HCT116 (cell line): ENCODE data around the gene SPOP. TPM values are rescaled to one million over a fixed set of nuclear protein-coding genes. Genes with fewer than 3 reads are reported as not detected.

ENCODE experiments used
- ATAC-seq: fragments of 200-7000 bp; cut with Tn5 transposase; 2 replicates; pipeline ENCODE4 v1.9.1; 2020; ENCODE audit warnings: mild to moderate bottlenecking, moderate library complexity
- BruUV-seq: library from RNA; stranded (reverse); fragments of 400-500 nt; replicated peaks from 2 replicates; lab custom pipeline; 2021; lab: Mats Ljungman, UMichigan
- CTCF ChIA-PET: fragments of 300-600 bp; sonication (Branson Sonifier 250); formaldehyde crosslinking; loops from one replicate; lab custom pipeline; 2021; ENCODE audit warnings: antibody characterized with exemption; lab: Charles Lee
- POLR2A ChIA-PET: fragments of 300-600, 350-600 bp; sonication (Branson Sonifier 250); formaldehyde crosslinking; loops from one replicate; lab custom pipeline; 2021; ENCODE audit warnings: antibody characterized with exemption; lab: Charles Lee
- RAD21 ChIA-PET, 2 experiments: fragments of 300-600 bp; sonication (Branson Sonifier 250); formaldehyde crosslinking; loops; one replicate each; lab custom pipeline; 2023; ENCODE audit warnings: low total read pairs in 2 of 2; ENCODE audit not compliant: uncharacterized antibody in 2 of 2, unreplicated experiment in 2 of 2, low non-redundant PET in 1 of 2; lab: Charles Lee
- DNase-seq: peaks from one replicate; pipeline ENCODE4 v3.0.0-alpha.2; 2010; ENCODE audit warnings: low read depth, low spot score
- H2AFZ ChIP-seq: fragments of 200-600 bp; shearing (Covaris generic), sonication (generic); 2 replicates; pipeline ENCODE4 v1.6.1; 2017; ENCODE audit warnings: low read depth, mixed run types, mixed read lengths, antibody characterized with exemption, low read length; ENCODE audit not compliant: poor library complexity, severe bottlenecking
- H3K27ac ChIP-seq: 2 replicates; pipeline ENCODE4 v1.5.1; 2012; ENCODE audit warnings: low read depth, low read length
- H3K27me3 ChIP-seq: fragments of 200-600 bp; sonication (generic); 2 replicates; pipeline ENCODE4 v1.6.1; 2016; ENCODE audit warnings: mixed run types, low read length, mixed read lengths; ENCODE audit not compliant: insufficient read depth
- H3K36me3 ChIP-seq, 2 experiments: fragments of 200-500 bp in 1 of 2; fragments of 200-600 bp in 1 of 2; sonication (Bioruptor generic) in 1 of 2; sonication (generic) in 1 of 2; 2 replicates each; pipeline versions ENCODE4 v1.5.1 to v1.6.1; 2014 to 2016; ENCODE audit warnings: low read length in 2 of 2, inconsistent platforms in 1 of 2, mixed read lengths in 1 of 2, mixed run types in 1 of 2; ENCODE audit not compliant: insufficient read depth in 2 of 2, control insufficient read depth in 1 of 2
- H3K4me1 ChIP-seq, 2 experiments: fragments of 200-600 bp in 1 of 2; sonication (generic) in 1 of 2; 2 replicates each; pipeline versions ENCODE4 v1.5.1 to v1.6.1; 2012 to 2017; ENCODE audit warnings: low read length in 2 of 2, inconsistent platforms in 1 of 2, mild to moderate bottlenecking in 1 of 2, mixed read lengths in 1 of 2, mixed run types in 1 of 2, moderate library complexity in 1 of 2; ENCODE audit not compliant: insufficient read depth in 2 of 2, control insufficient read depth in 1 of 2
- H3K4me2 ChIP-seq: fragments of 200-600 bp; sonication (generic); 2 replicates; pipeline ENCODE4 v1.6.1; 2017; ENCODE audit warnings: mixed run types, low read length, mixed read lengths
- H3K4me3 ChIP-seq, 2 experiments: fragments of 200-600 bp in 1 of 2; sonication (generic) in 1 of 2; replicated peaks in 1 of 2; 2 replicates each; pipeline ENCODE4 v1.5.1; 2011 to 2016; ENCODE audit warnings: low read length in 2 of 2, control low read depth in 1 of 2, low read depth in 1 of 2, mild to moderate bottlenecking in 1 of 2, mixed read lengths in 1 of 2, mixed run types in 1 of 2
- H3K79me2 ChIP-seq: fragments of 200-600 bp; sonication (generic); 2 replicates; pipeline ENCODE4 v1.6.1; 2017; ENCODE audit warnings: mild to moderate bottlenecking, mixed run types, low read length, moderate library complexity, mixed read lengths; ENCODE audit not compliant: insufficient read depth
- H3K9ac ChIP-seq: fragments of 200-600 bp; sonication (generic); 2 replicates; pipeline ENCODE4 v1.6.1; 2016; ENCODE audit warnings: low read length, mixed read lengths
- H3K9me2 ChIP-seq: fragments of 200-600 bp; sonication (generic), shearing (Covaris generic); 2 replicates; pipeline ENCODE4 v1.6.1; 2017; ENCODE audit warnings: mixed run types, mild to moderate bottlenecking, moderate library complexity; ENCODE audit not compliant: insufficient read depth
- H3K9me3 ChIP-seq, 2 experiments: fragments of 200-500 bp in 1 of 2; fragments of 200-600 bp in 1 of 2; sonication (Bioruptor generic) in 1 of 2; sonication (generic) in 1 of 2; 2 replicates each; pipeline ENCODE4 v1.6.1; 2014 to 2017; ENCODE audit warnings: low read length in 2 of 2, mixed read lengths in 2 of 2, inconsistent platforms in 1 of 2, low read depth in 1 of 2, mild to moderate bottlenecking in 1 of 2, mixed run types in 1 of 2, moderate library complexity in 1 of 2; ENCODE audit not compliant: control insufficient read depth in 1 of 2, insufficient read depth in 1 of 2
- H4K20me1 ChIP-seq: fragments of 200-600 bp; sonication (generic), shearing (Covaris generic); 2 replicates; pipeline ENCODE4 v1.6.1; 2017; ENCODE audit warnings: mixed run types, mild to moderate bottlenecking, moderate library complexity; ENCODE audit not compliant: insufficient read depth
- ATF3 ChIP-seq: IDR thresholded peaks from 2 replicates; pipeline ENCODE4 v1.6.1; 2012
- CTCF ChIP-seq, 3 experiments: fragments of 200-600 bp in 1 of 3; sonication (generic) in 1 of 3; IDR thresholded peaks in 2 of 3; conservative IDR thresholded peaks in 1 of 3; 2 replicates each; pipeline ENCODE4 v1.5.1; 2012 to 2017; ENCODE audit warnings: low read depth in 2 of 3, low read length in 2 of 3, antibody characterized with exemption in 1 of 3, borderline replicate concordance in 1 of 3, control low read depth in 1 of 3, mild to moderate bottlenecking in 1 of 3, mixed read lengths in 1 of 3, mixed run types in 1 of 3, moderate library complexity in 1 of 3; ENCODE audit not compliant: insufficient read depth in 1 of 3
- EGR1 ChIP-seq: IDR thresholded peaks from 2 replicates; pipeline ENCODE4 v1.6.1; 2012; ENCODE audit warnings: low read depth
- EZH2 ChIP-seq: fragments of 200-600 bp; sonication (generic); IDR thresholded peaks from 2 replicates; pipeline ENCODE4 v1.6.1; 2017; ENCODE audit warnings: antibody characterized with exemption, mixed run types
- EZH2phosphoT487 ChIP-seq: fragments of 200-600 bp; IDR thresholded peaks from 2 replicates; pipeline ENCODE4 v1.6.1; 2018; ENCODE audit warnings: antibody characterized with exemption, borderline replicate concordance
- FOSL1 ChIP-seq: IDR thresholded peaks from 2 replicates; pipeline ENCODE4 v1.6.1; 2012; ENCODE audit warnings: low read depth
- JUND ChIP-seq: IDR thresholded peaks from 2 replicates; pipeline ENCODE4 v1.6.1; 2012
- MAX ChIP-seq: IDR thresholded peaks from 2 replicates; pipeline ENCODE4 v1.6.1; 2012
- POLR2A ChIP-seq: IDR thresholded peaks from 2 replicates; pipeline ENCODE4 v1.7.0; 2011; ENCODE audit warnings: borderline replicate concordance; ENCODE audit not compliant: insufficient read depth, insufficient read length; ENCODE audit errors: extremely low read depth
- RAD21 ChIP-seq: IDR thresholded peaks from 2 replicates; pipeline ENCODE4 v1.6.1; 2012; ENCODE audit warnings: low read depth, mild to moderate bottlenecking
- REST ChIP-seq: IDR thresholded peaks from 2 replicates; pipeline ENCODE4 v1.6.1; 2012; ENCODE audit warnings: low read depth
- SIN3A ChIP-seq: IDR thresholded peaks from 2 replicates; pipeline ENCODE4 v1.6.1; 2012; ENCODE audit warnings: low read depth
- SP1 ChIP-seq: IDR thresholded peaks from 2 replicates; pipeline ENCODE4 v1.6.1; 2012; ENCODE audit warnings: low read depth
- SRF ChIP-seq: IDR thresholded peaks from 2 replicates; pipeline ENCODE4 v1.6.1; 2012; ENCODE audit warnings: low read depth
- YY1 ChIP-seq: IDR thresholded peaks from 2 replicates; pipeline ENCODE4 v1.6.1; 2011; ENCODE audit warnings: low read length, low read depth, moderate library complexity, mild to moderate bottlenecking; ENCODE audit not compliant: insufficient replicate concordance; ENCODE audit errors: extremely low read depth
- ZFX ChIP-seq: fragments of 450-650 bp; IDR thresholded peaks from 2 replicates; pipeline ENCODE4 v1.6.1; 2017
- ZNF274 ChIP-seq: fragments of 200-500 bp; sonication (Bioruptor generic); IDR thresholded peaks from 2 replicates; pipeline ENCODE4 v1.6.1; 2014; ENCODE audit warnings: mild to moderate bottlenecking, low read depth, low read length, inconsistent platforms
- intact Hi-C: fragments of 100-400 bp; cut with micrococcal nuclease; formaldehyde crosslinking; loops from 2 replicates; pipeline ENCODE4 v1.10.0; 2022
- total RNA-seq: library from RNA; stranded (reverse); gene quantifications from one replicate; pipeline ENCODE4 v1.2.1, GENCODE V29; 2021; ENCODE audit not compliant: unreplicated experiment

SPOP gene
- total RNA-seq, 1 experiment from 2014 or later, result 85.1 TPM

GRCh38 chr17:49632201-49632600 lies 45.7 kb downstream of the SPOP start:
- Histone ChIP-seq H3K9ac (no peak overlapping the region), H3K79me2 (peaks cover 82% of the 10 kb centered on the region), H3K4me2 (no peak overlapping the region), H3K9me3 (no peaks in the 10 kb centered on the region), H3K36me3 (no peaks in the 10 kb centered on the region), H4K20me1 (no peaks in the 10 kb centered on the region), H3K27me3 (no peaks in the 10 kb centered on the region), H2AFZ (no peak overlapping the region), H3K4me3 (no peak overlapping the region), H3K27ac (no peak overlapping the region), H3K9me2 (no peaks in the 10 kb centered on the region), H3K4me1 (peaks cover 10 to 12% of the 10 kb centered on the region in 2 experiments; a peak in 3 of 4 replicates)
- CTCF ChIA-PET, result no interaction called here
- BruUV-seq, result no TSS peak
- TF ChIP-seq JUND (no peak), EZH2phosphoT487 (no peak), SRF (no peak), ZFX (no peak), REST (no peak), SIN3A (no peak), POLR2A (no peak), SP1 (no peak), EZH2 (no peak), ATF3 (no peak), ZNF274 (no peak), YY1 (no peak), CTCF (IDR thresholded peaks at IDR 0.05 in 2 of 3, conservative IDR thresholded peaks at IDR 0.05 in 1 of 3; ENCODE audit: borderline replicate concordance in 1 of 3, insufficient read depth in 1 of 3, low read depth in 2 of 3, low read length in 2 of 3) (no peak), FOSL1 (no peak), RAD21 (no peak), EGR1 (no peak), MAX (no peak)
- intact Hi-C loops, result no loop called here
- ATAC-seq (no peak), DNase-seq (no peak)
- POLR2A ChIA-PET, result no interaction called here
- RAD21 ChIA-PET, result no interaction called here
